Measurements from ENCODE around the gene SMPD1. TPM values are rescaled to one million over a fixed set of nuclear protein-coding genes. Genes with fewer than 3 reads are reported as not detected.

Gene SMPD1
- total RNA-seq, 4 donors from 2014 or later, result 26.6 to 37.8 (median 33.5) TPM

DNA sequence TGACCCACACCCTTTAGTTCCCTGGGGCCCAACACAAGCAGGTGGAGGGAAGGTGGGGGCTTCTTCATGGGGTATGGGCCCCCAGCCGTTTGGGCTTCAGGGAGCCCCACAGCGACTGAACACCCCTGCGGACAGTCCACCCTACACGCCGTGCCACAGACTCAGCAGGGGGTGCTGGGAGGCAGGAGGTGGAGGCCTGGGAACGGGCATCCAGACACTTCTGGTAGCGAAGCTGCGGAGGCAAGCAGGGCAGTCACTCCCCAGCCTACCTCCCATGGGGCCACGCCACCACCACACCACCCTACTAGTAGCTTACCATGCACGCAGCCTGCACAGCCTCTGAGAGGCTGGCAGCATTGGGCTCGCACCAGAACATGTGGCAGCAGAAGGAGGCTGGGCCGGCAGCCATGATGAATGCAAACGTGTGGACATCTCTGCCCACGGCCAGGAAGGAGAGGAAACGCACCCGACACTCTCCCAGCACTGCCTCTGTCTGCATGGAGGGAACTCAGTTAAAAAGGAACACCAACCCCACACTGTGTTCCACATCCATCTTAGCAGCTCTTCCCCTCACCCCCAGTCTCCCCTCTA, 5.3 kb downstream of the SMPD1 start:
- Histone ChIP-seq H3K4me3 (no peak overlapping the region), H3K27ac (no peak overlapping the region), H3K4me1 (peaks cover 0 to 31% (median 12%) of the 10 kb centered on the region in 3 donors), H3K27me3 (no peaks in the 10 kb centered on the region), H3K9me3 (no peaks in the 10 kb centered on the region), H3K36me3 (peaks cover 0 to 69% of the 10 kb centered on the region in 2 donors)
- TF ChIP-seq, protein P1, sequence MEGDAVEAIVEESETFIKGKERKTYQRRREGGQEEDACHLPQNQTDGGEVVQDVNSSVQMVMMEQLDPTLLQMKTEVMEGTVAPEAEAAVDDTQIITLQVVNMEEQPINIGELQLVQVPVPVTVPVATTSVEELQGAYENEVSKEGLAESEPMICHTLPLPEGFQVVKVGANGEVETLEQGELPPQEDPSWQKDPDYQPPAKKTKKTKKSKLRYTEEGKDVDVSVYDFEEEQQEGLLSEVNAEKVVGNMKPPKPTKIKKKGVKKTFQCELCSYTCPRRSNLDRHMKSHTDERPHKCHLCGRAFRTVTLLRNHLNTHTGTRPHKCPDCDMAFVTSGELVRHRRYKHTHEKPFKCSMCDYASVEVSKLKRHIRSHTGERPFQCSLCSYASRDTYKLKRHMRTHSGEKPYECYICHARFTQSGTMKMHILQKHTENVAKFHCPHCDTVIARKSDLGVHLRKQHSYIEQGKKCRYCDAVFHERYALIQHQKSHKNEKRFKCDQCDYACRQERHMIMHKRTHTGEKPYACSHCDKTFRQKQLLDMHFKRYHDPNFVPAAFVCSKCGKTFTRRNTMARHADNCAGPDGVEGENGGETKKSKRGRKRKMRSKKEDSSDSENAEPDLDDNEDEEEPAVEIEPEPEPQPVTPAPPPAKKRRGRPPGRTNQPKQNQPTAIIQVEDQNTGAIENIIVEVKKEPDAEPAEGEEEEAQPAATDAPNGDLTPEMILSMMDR (IDR thresholded peaks at IDR 0.05), result no peak
- no peak for TF ChIP-seq EP300 (IDR thresholded peaks at IDR 0.05)
- ATAC-seq, result no peak
- no CpG with 5 or more reads among the region's 16 CpGs for WGBS, 2 donors (ENCODE audit: low coverage in 1 of 2)

- H3K36me3 ChIP-seq, result peaks cover 0 to 85% of the 10 kb centered on the region in 2 donors
- H3K27me3 ChIP-seq, result no peaks in the 10 kb centered on the region
- no peak overlapping the region for H3K4me3 ChIP-seq
- peaks cover 0 to 16% (median 0%) of the 10 kb centered on the region in 3 donors for H3K4me1 ChIP-seq
- no peak for ATAC-seq
- H3K27ac ChIP-seq, result peak overlapping the region in 1 of 4 donors; percentile 17
- WGBS, 2 donors (ENCODE audit: low coverage in 1 of 2), result 22 to 33% methylated on average over 1 of the region's 1 CpG
- no peaks in the 10 kb centered on the region for H3K9me3 ChIP-seq
- TF ChIP-seq POLR2A (IDR thresholded peaks at IDR 0.05) (no peak), EP300 (IDR thresholded peaks at IDR 0.05) (no peak), POLR2AphosphoS5 (IDR thresholded peaks at IDR 0.05) (no peak)
- TF ChIP-seq, protein P1 (IDR thresholded peaks at IDR 0.05), result no peak
These were observed 6.9 kb downstream of the SMPD1 start for GRCh38 chr11:6397156-6397555.

DNA sequence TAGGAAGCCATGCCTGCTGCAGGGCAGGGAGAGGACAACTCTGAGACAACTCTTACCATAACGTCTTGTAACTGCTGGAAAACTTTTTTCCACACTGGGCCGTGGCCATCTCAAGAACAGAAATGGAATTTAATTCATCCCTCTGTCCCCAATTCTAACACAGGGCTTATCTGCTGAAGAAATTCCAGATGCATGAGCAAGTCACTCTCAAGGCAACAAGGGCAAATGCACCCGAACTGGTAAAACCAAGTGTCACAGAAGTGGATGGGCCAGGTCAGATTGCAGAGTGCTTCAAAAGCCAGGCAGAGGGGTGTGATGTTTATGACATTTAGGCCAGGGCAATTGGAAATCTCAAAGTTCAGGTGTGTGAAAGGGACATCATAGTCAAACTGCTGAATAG, 7.4 kb downstream of the SMPD1 start:
- H3K36me3 ChIP-seq, result peaks cover 0 to 89% of the 10 kb centered on the region in 2 donors
- WGBS, 2 donors (ENCODE audit: low coverage in 1 of 2), result 21 to 50% methylated on average over 1 to 2 of the region's 3 CpGs
- no peaks in the 10 kb centered on the region for H3K9me3 ChIP-seq
- peaks cover 0 to 16% (median 0%) of the 10 kb centered on the region in 3 donors for H3K4me1 ChIP-seq
- no peaks in the 10 kb centered on the region for H3K27me3 ChIP-seq
- TF ChIP-seq POLR2A (IDR thresholded peaks at IDR 0.05) (no peak), POLR2AphosphoS5 (IDR thresholded peaks at IDR 0.05) (no peak), EP300 (IDR thresholded peaks at IDR 0.05) (no peak)
- TF ChIP-seq, protein P1 (IDR thresholded peaks at IDR 0.05), result no peak
- peak overlapping the region in 1 of 4 donors; percentile 17 for H3K27ac ChIP-seq
- H3K4me3 ChIP-seq, result no peak overlapping the region
- no peak for ATAC-seq

DNA sequence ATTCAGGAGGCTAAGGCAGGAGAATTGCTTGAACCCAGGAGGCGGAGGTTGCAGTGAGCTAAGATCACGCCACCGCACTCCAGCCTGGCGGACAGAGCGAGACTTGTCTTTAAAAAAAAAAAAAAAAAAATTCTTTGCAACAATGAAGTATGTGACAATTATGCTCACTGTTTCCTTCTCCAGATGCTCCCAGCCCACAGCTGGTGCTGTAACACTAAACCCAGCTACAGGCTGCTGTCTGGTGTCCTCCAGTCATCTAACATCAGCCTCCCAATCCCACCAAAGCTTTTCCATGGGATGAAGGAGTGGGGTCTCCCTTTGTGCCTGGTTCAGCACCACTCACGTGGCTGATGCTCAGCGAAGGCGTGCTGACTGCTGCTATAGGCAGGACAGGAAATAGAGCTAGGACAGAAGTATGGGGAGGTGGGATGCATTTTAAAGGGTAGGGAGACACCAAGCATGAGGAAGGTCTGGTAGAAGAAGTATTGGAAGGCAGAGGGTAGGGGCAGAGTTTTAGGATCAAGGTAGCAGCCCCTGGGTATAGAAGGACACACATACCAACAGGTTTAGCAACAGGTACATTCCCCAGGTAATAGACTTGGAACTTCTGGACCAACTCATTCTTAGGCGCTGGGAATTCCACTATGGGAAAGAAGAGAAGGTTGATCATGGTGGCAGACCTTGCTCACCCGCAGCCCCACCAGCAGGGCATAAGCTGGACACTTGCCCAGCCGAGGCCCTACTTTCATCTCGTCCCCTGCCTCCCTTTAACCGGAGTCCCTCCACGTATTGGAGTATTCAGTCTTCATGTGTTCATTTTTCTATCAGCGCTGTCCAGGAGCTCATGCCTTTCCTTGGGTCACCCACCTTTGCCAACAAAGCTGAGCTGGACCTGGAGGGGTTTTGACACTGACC, 10.4 kb downstream of the SMPD1 start:
- TF ChIP-seq POLR2A (IDR thresholded peaks at IDR 0.05), result no peak
- TF ChIP-seq, protein P1 (IDR thresholded peaks at IDR 0.05), result no peak
- TF ChIP-seq POLR2AphosphoS5 (IDR thresholded peaks at IDR 0.05), result no peak
- no peak for TF ChIP-seq EP300 (IDR thresholded peaks at IDR 0.05)
- no peak for ATAC-seq
- H3K27ac ChIP-seq, result no peak overlapping the region
- peaks cover 0 to 74% of the 10 kb centered on the region in 2 donors for H3K36me3 ChIP-seq
- H3K9me3 ChIP-seq, result no peaks in the 10 kb centered on the region
- peaks cover 0 to 32% (median 8%) of the 10 kb centered on the region in 3 donors for H3K4me1 ChIP-seq
- no peak overlapping the region for H3K4me3 ChIP-seq
- 97 to 99% methylated on average over 7 to 9 of the region's 15 CpGs for WGBS, 2 donors (ENCODE audit: low coverage in 1 of 2)
- H3K27me3 ChIP-seq, result no peaks in the 10 kb centered on the region

Data from gastroesophageal sphincter (tissue), 4 donors.